Naive thymus-derived CD4-positive, alpha-beta T cell (primary cell): ENCODE data around the gene FLG. TPM values are rescaled to one million over a fixed set of nuclear protein-coding genes. Genes with fewer than 3 reads are reported as not detected.

Experiments
- ATAC-seq: fragments of 150-1000 bp; cut with Tn5 transposase; 2 replicates; pipeline ENCODE4 v1.10.0; 2021; ENCODE audit warnings: mild to moderate bottlenecking, moderate library complexity
- CTCF ChIA-PET: fragments of 350-600 bp; sonication (Branson Sonifier 250); formaldehyde crosslinking; loops from one replicate; lab custom pipeline; 2021; ENCODE audit warnings: antibody characterized with exemption; lab: Charles Lee
- POLR2A ChIA-PET: fragments of 350-600 bp; sonication (Branson Sonifier 250); formaldehyde crosslinking; loops from one replicate; lab custom pipeline; 2021; ENCODE audit warnings: antibody characterized with exemption, inconsistent platforms; lab: Charles Lee
- DNase-seq, 9 donors: peaks; one replicate each; pipeline versions ENCODE4 v3.0.0 to v3.0.0-alpha.2; 2020 to 2022; ENCODE audit warnings: mixed read lengths in 1 of 9
- H3K27ac ChIP-seq: one replicate; pipeline ENCODE4 v1.7.0; 2013; ENCODE audit warnings: mild to moderate bottlenecking, low read depth, low read length, moderate library complexity
- H3K27me3 ChIP-seq, 2 donors: one replicate each; pipeline ENCODE4 v1.7.0; 2013; ENCODE audit warnings: low read length in 2 of 2, mild to moderate bottlenecking in 2 of 2, moderate library complexity in 2 of 2; ENCODE audit not compliant: control insufficient read depth in 2 of 2, insufficient read depth in 2 of 2
- H3K36me3 ChIP-seq, 3 experiments: 1 replicate in 2 of 3; 2 replicates in 1 of 3; pipeline ENCODE4 v1.7.0; 2013; ENCODE audit warnings: low read length in 3 of 3, mild to moderate bottlenecking in 3 of 3, moderate library complexity in 1 of 3; ENCODE audit not compliant: insufficient read depth in 3 of 3, control insufficient read depth in 2 of 3
- H3K4me1 ChIP-seq, 2 donors: one replicate each; pipeline ENCODE4 v1.7.0; 2013; ENCODE audit warnings: low read length in 2 of 2, mild to moderate bottlenecking in 2 of 2, moderate library complexity in 1 of 2; ENCODE audit not compliant: control insufficient read depth in 2 of 2, insufficient read depth in 2 of 2
- H3K4me3 ChIP-seq: 2 replicates; pipeline ENCODE4 v1.7.0; 2013; ENCODE audit warnings: mild to moderate bottlenecking, low read length
- H3K9me3 ChIP-seq, 3 experiments: 1 replicate in 2 of 3; 2 replicates in 1 of 3; pipeline ENCODE4 v1.7.0; 2013; ENCODE audit warnings: low read length in 3 of 3; ENCODE audit not compliant: control insufficient read depth in 2 of 3
- H3K27ac Mint-ChIP-seq, 9 donors: one replicate each; pipeline ENCODE4 v1.8.0; 2020 to 2022; ENCODE audit warnings: mixed read lengths in 9 of 9, mild to moderate bottlenecking in 8 of 9, moderate library complexity in 5 of 9, inconsistent platforms in 2 of 9
- H3K27me3 Mint-ChIP-seq, 5 donors: one replicate each; pipeline ENCODE4 v1.8.0; 2021 to 2022; ENCODE audit warnings: mixed read lengths in 5 of 5, mild to moderate bottlenecking in 1 of 5
- H3K36me3 Mint-ChIP-seq, 5 donors: one replicate each; pipeline ENCODE4 v1.8.0; 2020 to 2022; ENCODE audit warnings: mixed read lengths in 5 of 5, mild to moderate bottlenecking in 3 of 5, inconsistent platforms in 1 of 5
- H3K4me1 Mint-ChIP-seq, 7 donors: one replicate each; pipeline ENCODE4 v1.8.0; 2020 to 2022; ENCODE audit warnings: mixed read lengths in 7 of 7, mild to moderate bottlenecking in 3 of 7, inconsistent platforms in 1 of 7
- H3K4me3 Mint-ChIP-seq, 10 donors: one replicate each; pipeline ENCODE4 v1.8.0; 2020 to 2022; ENCODE audit warnings: mild to moderate bottlenecking in 10 of 10, mixed read lengths in 10 of 10, moderate library complexity in 6 of 10, inconsistent platforms in 2 of 10
- H3K9me3 Mint-ChIP-seq, 11 donors: one replicate each; pipeline ENCODE4 v1.8.0; 2020 to 2022; ENCODE audit warnings: mixed read lengths in 11 of 11, mild to moderate bottlenecking in 4 of 11, inconsistent platforms in 1 of 11, moderate library complexity in 1 of 11
- intact Hi-C, 2 donors: fragments of 100-400 bp; cut with micrococcal nuclease; formaldehyde crosslinking; loops; one replicate each; pipeline ENCODE4 v1.15.1; 2023
- polyA plus RNA-seq, 2 donors: library from polyadenylated mRNA; unstranded; fragments of 300-500 nt; fragmentation: Illumina TruSeq; gene quantifications; one replicate each; pipeline ENCODE4 v1.2.3, GENCODE V29; 2021
- total RNA-seq, 6 experiments: library from RNA in 5 of 6; stranded (reverse) in 5 of 6; gene quantifications; 1 replicate in 5 of 6; 2 replicates in 1 of 6; pipeline ENCODE4 v1.2.3 and lab custom pipeline; 2021 to 2026

FLG gene
- total RNA-seq (not detected), polyA plus RNA-seq (not detected), total RNA-seq (lab: John Stamatoyannopoulos, UW) (not detected)

DNA sequence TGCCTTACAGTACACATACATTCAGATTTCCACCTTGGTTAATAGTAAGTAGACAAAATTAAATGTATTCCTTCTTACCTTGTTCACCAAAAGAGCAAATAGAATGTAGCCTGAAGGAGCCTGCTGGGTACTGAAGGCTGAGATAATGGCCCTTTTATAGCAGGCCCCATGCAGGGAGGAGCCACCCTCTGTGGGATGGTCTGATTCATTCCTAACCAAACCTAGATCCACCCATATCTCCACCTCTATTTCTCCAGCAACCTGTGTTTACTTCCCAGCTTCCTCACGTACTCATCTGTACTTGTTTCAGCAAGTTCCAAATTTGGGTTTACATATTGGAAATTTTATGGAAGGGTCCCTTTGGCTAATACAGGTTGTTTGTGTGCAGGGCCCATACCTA, at the start of gene FLG:
TSS of gene FLG (minus strand) at position 129 of the 400 bp plus-strand sequence. CDS start 9,783 bp downstream, outside the sequence.
- Mint-ChIP-seq H3K4me3 (no peak within 1 kb of the TSS), H3K27me3 (peaks cover 5 to 18% (median 7%) of the 10 kb centered on the region in 5 donors), H3K4me1 (no peaks in the 10 kb centered on the region), H3K36me3 (no peaks in the 10 kb centered on the region), H3K27ac (no peak within 1 kb of the TSS), H3K9me3 (peaks cover 0 to 1% (median 0%) of the 10 kb centered on the region in 11 donors)
- ATAC-seq = no peak
- Histone ChIP-seq H3K4me3 (no peak within 1 kb of the TSS), H3K36me3 (no peaks in the 10 kb centered on the region), H3K9me3 (no peaks in the 10 kb centered on the region), H3K4me1 (no peaks in the 10 kb centered on the region), H3K27ac (no peak within 1 kb of the TSS), H3K27me3 (no peaks in the 10 kb centered on the region)
- intact Hi-C loops = no loop called here
- CTCF ChIA-PET = no interaction called here
- POLR2A ChIA-PET = no interaction called here
- DNase-seq = no peak

DNA sequence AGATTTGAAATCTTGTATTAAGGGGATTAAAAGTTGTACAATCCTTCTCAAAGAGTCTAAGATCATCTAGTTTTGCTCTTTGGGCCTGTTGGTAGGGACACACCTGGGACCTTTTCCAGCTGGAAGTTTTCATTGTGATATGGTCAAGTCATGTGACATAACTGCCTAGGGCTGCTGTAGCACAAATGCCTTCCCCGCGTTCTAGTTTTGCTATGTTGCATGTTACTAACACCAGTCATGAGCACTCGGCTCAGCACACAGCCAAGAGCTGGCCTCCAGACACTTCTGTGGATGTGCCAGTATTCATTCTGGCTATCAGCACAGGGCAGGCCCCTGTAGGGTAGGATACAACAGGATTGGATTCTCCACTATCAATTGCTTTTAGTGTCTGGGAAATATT, 49.4 kb upstream of the FLG start:
- DNase-seq (no peak), ATAC-seq (no peak)
- no peak overlapping the region for H3K27ac ChIP-seq
- ChIA-PET POLR2A (no interaction called here), CTCF (no interaction called here)
- no peaks in the 10 kb centered on the region for H3K27me3 ChIP-seq
- no peaks in the 10 kb centered on the region for H3K4me1 ChIP-seq
- Mint-ChIP-seq H3K4me3 (no peak overlapping the region), H3K27me3 (peaks cover 4 to 21% (median 7%) of the 10 kb centered on the region in 5 donors), H3K9me3 (peaks cover 0 to 7% (median 2%) of the 10 kb centered on the region in 11 donors), H3K36me3 (peaks cover 0 to 1% (median 0%) of the 10 kb centered on the region in 5 donors), H3K27ac (no peak overlapping the region), H3K4me1 (peaks cover 0 to 2% (median 0%) of the 10 kb centered on the region in 7 donors)
- no peaks in the 10 kb centered on the region for H3K9me3 ChIP-seq
- intact Hi-C loops = no loop called here
- no peak overlapping the region for H3K4me3 ChIP-seq
- H3K36me3 ChIP-seq = no peaks in the 10 kb centered on the region

DNA sequence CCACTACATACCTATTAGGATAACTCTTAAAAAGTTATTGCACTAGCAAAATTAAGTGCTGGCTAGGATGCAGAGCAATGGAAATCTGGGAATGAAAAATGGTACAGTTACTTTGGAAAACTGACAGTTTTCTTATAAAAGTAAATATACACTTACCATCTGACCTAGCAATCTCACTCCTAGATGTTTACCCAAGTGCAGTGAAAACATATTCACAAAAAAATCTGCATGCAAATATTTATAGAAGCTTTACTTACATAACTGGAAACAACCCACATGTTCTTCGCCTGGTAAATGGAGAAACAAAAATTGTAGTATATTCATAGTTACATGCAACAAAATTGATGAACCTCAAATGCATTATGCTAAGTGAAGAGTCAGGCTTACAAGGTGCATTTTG, 47.6 kb upstream of the FLG start:
- Mint-ChIP-seq H3K27me3 (peaks cover 4 to 23% (median 17%) of the 10 kb centered on the region in 5 donors), H3K4me3 (no peak overlapping the region), H3K9me3 (peaks cover 0 to 17% (median 11%) of the 10 kb centered on the region in 11 donors), H3K27ac (no peak overlapping the region), H3K4me1 (no peaks in the 10 kb centered on the region), H3K36me3 (peaks cover 0 to 4% (median 0%) of the 10 kb centered on the region in 5 donors)
- ChIA-PET POLR2A (no interaction called here), CTCF (no interaction called here)
- no peaks in the 10 kb centered on the region for H3K36me3 ChIP-seq
- DNase-seq = no peak
- no peaks in the 10 kb centered on the region for H3K9me3 ChIP-seq
- H3K4me1 ChIP-seq = no peaks in the 10 kb centered on the region
- no peak overlapping the region for H3K27ac ChIP-seq
- H3K27me3 ChIP-seq = no peaks in the 10 kb centered on the region
- intact Hi-C loops = no loop called here
- ATAC-seq = no peak
- no peak overlapping the region for H3K4me3 ChIP-seq

DNA sequence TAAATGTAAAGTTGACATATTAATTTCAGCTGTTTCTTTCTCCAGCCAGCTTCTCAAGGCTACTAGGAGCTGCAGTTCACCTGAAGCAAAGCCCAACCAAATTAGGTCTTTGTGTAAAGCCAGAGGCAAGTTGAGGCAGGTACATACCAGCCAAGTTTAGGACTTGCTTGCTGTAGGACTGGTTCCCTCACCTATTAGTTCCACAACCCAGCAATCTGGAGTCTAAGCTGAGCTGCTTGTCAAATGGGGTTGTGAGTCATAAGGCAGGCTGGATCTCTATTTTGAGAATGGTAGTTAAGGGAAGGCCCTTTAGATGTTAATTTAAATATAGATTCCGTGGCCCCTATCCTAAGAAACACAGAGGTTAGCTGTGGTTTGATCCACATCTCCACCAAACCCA, 42.4 kb upstream of the FLG start:
- Mint-ChIP-seq H3K27me3 (peaks cover 10 to 35% (median 32%) of the 10 kb centered on the region in 5 donors), H3K36me3 (peaks cover 0 to 4% (median 0%) of the 10 kb centered on the region in 5 donors), H3K27ac (no peak overlapping the region), H3K4me3 (no peak overlapping the region), H3K4me1 (no peaks in the 10 kb centered on the region), H3K9me3 (peaks cover 0 to 17% (median 11%) of the 10 kb centered on the region in 11 donors)
- Histone ChIP-seq H3K27ac (no peak overlapping the region), H3K4me3 (no peak overlapping the region), H3K9me3 (no peaks in the 10 kb centered on the region), H3K36me3 (no peaks in the 10 kb centered on the region), H3K4me1 (no peaks in the 10 kb centered on the region), H3K27me3 (no peaks in the 10 kb centered on the region)
- POLR2A ChIA-PET = no interaction called here
- intact Hi-C loops = no loop called here
- CTCF ChIA-PET = no interaction called here
- no peak for DNase-seq
- ATAC-seq = no peak

DNA sequence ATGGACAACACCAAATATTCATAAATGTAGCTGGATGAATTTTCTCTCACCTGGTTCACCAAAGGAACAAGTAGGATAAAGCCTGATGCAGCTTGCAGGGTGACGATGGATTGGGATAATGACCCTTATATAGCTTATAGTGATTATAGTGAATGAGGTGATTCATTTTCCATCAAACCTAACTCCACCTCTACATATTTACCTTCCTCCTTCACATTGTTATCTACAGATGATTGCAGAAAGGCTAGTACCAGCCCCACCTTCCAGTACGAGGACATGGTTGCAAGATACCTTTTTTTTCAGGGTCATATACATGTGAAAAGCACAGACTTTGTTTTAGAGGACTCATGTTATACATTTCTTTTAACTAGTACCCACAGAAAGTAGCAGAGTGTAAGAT, 34.9 kb upstream of the FLG start, which contains the start of gene FLG2:
TSS of gene FLG2 (minus strand) at position 101 of the 400 bp plus-strand sequence. CDS start 1,122 bp downstream, outside the sequence.
- Histone ChIP-seq H3K9me3 (no peaks in the 10 kb centered on the region), H3K4me1 (no peaks in the 10 kb centered on the region), H3K4me3 (no peak within 1 kb of the TSS), H3K27ac (no peak within 1 kb of the TSS), H3K27me3 (no peaks in the 10 kb centered on the region), H3K36me3 (no peaks in the 10 kb centered on the region)
- H3K4me1 Mint-ChIP-seq = no peaks in the 10 kb centered on the region
- no peak within 1 kb of the TSS for H3K27ac Mint-ChIP-seq
- ChIA-PET CTCF (no interaction called here), POLR2A (no interaction called here)
- DNase-seq (no peak), ATAC-seq (no peak)
- H3K36me3 Mint-ChIP-seq = peaks cover 0 to 3% (median 0%) of the 10 kb centered on the region in 5 donors
- H3K4me3 Mint-ChIP-seq = no peak within 1 kb of the TSS
- H3K9me3 Mint-ChIP-seq = peaks cover 0 to 11% (median 2%) of the 10 kb centered on the region in 11 donors
- intact Hi-C loops = no loop called here
- H3K27me3 Mint-ChIP-seq = peaks cover 6 to 23% (median 8%) of the 10 kb centered on the region in 5 donors

DNA sequence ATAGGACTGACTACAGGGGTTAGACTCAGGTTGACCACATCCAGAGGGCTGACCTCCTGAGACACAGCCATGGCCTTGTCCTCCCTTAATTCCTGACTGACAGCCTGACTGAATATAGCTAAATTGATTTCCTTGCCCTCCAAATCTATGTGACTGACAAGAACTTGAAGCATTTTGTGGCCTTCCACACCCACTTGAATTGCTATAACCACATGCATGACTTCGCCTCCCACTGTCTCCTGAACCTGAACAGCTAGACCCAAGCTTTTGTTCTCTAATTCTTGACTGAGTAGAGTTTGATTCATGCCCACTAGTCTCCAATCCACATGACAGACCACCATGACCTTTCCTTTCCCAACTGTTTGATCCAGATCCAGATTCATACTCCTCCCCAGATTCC, 31.7 kb upstream of the FLG start:
- ATAC-seq = no peak
- no peaks in the 10 kb centered on the region for H3K4me1 Mint-ChIP-seq

DNA sequence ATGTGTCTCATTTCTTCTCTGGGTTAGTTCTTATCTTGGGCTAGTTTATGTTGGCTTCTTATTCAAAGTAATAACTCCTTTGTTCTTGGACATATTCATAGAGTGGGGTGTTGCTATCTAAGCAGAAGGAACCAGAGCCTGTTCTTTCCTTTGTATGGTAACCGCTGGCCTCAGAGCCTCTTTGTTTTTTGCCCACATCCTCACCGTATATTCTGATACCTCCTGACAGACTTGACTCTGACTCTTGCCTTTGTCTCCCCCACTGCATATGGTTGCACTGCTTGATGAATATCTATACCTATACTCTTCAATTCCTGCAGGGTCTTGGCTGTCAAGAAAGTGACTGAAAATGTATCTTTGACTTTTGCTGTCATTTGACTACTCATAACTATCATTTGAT, 24.6 kb upstream of the FLG start:
- CTCF ChIA-PET = no interaction called here
- intact Hi-C loops = loop anchor here in 1 of 2 donors (5.0 kb wide), 1 partner anchor 93 kb away; no protein-coding TSS in a partner anchor

More for the DNA sequence above, 31.7 kb upstream of the FLG start:
- CTCF ChIA-PET = no interaction called here
- Histone ChIP-seq H3K4me3 (no peak overlapping the region), H3K36me3 (no peaks in the 10 kb centered on the region), H3K9me3 (no peaks in the 10 kb centered on the region), H3K27me3 (no peaks in the 10 kb centered on the region), H3K27ac (no peak overlapping the region), H3K4me1 (no peaks in the 10 kb centered on the region)
- Mint-ChIP-seq H3K9me3 (peaks cover 0 to 16% (median 4%) of the 10 kb centered on the region in 11 donors), H3K27ac (no peak overlapping the region), H3K4me3 (no peak overlapping the region), H3K27me3 (peaks cover 6 to 49% (median 20%) of the 10 kb centered on the region in 5 donors), H3K36me3 (peaks cover 0 to 6% (median 0%) of the 10 kb centered on the region in 5 donors)
- POLR2A ChIA-PET = no interaction called here
- DNase-seq = no peak
- intact Hi-C loops = no loop called here

More for the DNA sequence above, 24.6 kb upstream of the FLG start:
- no peak overlapping the region for H3K4me3 ChIP-seq
- POLR2A ChIA-PET = no interaction called here
- Mint-ChIP-seq H3K4me1 (no peaks in the 10 kb centered on the region), H3K27me3 (peaks cover 7 to 44% (median 16%) of the 10 kb centered on the region in 5 donors), H3K4me3 (no peak overlapping the region), H3K9me3 (peaks cover 0 to 10% (median 0%) of the 10 kb centered on the region in 11 donors), H3K36me3 (peaks cover 0 to 3% (median 0%) of the 10 kb centered on the region in 5 donors), H3K27ac (no peak overlapping the region)
- ATAC-seq (no peak), DNase-seq (no peak)
- H3K36me3 ChIP-seq = no peaks in the 10 kb centered on the region
- no peaks in the 10 kb centered on the region for H3K9me3 ChIP-seq
- H3K27me3 ChIP-seq = peaks cover 0 to 6% of the 10 kb centered on the region in 2 donors
- no peaks in the 10 kb centered on the region for H3K4me1 ChIP-seq
- no peak overlapping the region for H3K27ac ChIP-seq
